Activated effector memory CD4-positive, alpha-beta T cell treated with anti-CD3 and anti-CD28 coated beads, Interleukin-2, amount 50 U/mL, for 16 hours (primary cell): Measurements from ENCODE around the gene TMEM141.
A peak's percentile ranks its signal among the peaks of the same experiment; 100 is the strongest.
"Not testable (repeated sequence)": the region's sequence is repeated elsewhere in the genome, so short reads cannot be mapped to it uniquely, and the experiment has no call there.

ENCODE experiments used
- DNase-seq: peaks from one replicate; pipeline ENCODE4 v3.0.0-alpha.2; 2020

TMEM141 gene

DNA sequence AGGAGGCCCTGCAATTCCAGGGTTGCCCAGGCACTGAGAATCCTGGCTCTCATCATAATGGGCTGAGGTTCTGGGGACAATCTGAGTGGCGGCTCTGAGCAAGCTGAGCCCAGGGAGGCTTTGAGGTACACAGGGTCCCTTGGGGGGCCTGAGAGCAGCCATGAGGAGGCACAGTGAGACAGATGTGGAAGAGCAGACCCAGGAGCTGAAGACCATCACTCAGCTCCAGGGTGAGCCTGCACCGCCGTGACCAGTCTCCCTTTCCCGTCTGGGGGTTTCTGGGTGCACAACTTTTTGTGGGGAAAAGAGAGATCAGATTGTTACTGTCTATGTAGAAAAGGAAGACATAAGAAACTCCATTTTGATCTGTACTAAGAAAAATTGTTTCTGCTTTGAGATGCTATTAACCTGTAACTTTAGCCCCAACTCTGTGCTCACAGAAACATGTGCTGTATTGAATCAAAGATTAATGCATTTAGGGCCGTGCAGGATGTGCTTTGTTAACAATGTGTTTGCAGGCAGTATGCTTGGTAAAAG lies 5.2 kb downstream of the TMEM141 start, which contains the start of gene CCDC183:
TSS of gene CCDC183 (plus strand) at position 101 of the 537 bp plus-strand sequence. CDS start at position 161, 60 bp downstream.
- no peak for DNase-seq

DNA sequence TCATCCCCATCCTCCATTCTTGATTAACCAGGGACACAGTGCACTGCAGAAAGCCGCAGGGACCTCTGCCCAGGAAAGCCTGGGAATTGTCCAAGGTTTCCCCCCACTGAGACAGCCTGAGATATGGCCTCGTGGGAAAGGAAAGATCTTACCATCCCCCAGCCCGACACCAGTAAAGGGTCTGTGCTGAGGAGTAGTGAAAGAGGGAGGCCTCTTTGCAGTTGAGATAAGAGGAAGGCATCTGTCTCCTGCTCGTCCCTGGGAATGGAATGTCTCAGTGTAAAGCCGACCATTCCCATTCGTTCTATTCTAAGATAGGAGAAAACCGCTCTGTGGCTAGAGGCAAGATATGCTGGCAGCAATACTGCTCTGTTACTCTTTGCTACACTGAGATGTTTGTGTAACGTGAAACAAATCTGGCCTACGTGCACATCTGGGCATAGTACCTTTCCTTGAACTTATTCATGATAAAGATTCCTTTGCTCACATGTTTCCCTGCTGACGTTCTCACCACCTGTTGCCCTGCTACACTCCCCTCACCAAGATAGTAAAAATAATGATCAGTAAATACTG lies 5.7 kb downstream of the TMEM141 start:
- not testable (repeated sequence) for DNase-seq

DNA sequence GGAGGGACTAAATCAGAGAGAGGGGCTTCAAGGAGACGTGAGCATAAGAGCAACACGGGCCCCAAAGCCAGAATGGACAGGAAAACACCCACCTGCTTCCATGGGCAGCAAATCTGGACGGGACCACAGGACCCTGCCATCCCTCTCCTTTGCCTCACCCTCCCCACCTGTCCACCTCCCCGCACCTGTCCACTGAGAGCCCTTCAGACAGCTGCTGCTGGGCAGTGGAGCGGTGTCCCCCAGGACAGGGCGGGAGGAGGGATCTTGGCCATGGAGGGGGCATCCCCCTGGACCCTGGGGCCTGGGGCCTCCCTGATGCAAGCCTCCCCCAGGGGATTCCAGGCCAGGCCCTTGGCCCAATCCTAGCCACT lies 7.5 kb downstream of the TMEM141 start:
- DNase-seq: no peak

DNA sequence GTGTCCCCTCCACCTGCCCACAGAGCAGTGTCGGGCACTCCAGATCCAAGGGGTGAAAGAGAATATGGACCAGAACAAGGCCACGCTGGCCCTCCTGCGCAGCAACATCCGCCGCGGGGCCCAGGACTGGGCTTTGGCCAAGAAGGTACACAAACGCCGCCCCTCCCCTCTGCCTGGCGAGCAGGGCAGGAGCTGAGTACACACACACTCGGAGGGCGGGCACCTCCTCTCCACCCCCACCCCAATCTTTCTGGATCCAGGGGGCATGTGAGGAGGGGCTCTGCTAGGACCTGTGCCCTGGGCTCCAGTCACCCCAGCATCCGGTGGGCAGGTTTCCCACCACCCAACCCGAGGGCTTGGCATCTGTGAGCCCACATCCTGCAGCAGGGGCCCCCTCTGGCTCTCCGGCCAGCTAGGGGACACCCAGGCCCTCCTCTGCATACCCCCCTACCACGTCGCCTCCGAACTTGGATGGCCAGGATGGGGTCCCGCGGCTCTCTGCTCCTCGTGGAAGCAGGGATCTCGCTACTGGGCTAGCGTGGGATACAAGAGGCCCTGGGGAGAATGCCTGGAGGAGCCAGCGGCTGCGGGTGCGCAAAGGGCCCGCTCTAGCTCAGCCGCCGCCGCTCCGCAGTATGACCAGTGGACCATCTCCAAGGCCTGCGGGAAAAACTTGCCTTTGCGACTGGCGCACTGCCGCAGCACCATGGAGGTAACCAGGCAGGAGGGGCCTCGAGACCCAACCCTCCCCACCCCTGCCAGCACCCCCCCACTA lies 8.1 kb downstream of the TMEM141 start:
- no peak for DNase-seq

DNA sequence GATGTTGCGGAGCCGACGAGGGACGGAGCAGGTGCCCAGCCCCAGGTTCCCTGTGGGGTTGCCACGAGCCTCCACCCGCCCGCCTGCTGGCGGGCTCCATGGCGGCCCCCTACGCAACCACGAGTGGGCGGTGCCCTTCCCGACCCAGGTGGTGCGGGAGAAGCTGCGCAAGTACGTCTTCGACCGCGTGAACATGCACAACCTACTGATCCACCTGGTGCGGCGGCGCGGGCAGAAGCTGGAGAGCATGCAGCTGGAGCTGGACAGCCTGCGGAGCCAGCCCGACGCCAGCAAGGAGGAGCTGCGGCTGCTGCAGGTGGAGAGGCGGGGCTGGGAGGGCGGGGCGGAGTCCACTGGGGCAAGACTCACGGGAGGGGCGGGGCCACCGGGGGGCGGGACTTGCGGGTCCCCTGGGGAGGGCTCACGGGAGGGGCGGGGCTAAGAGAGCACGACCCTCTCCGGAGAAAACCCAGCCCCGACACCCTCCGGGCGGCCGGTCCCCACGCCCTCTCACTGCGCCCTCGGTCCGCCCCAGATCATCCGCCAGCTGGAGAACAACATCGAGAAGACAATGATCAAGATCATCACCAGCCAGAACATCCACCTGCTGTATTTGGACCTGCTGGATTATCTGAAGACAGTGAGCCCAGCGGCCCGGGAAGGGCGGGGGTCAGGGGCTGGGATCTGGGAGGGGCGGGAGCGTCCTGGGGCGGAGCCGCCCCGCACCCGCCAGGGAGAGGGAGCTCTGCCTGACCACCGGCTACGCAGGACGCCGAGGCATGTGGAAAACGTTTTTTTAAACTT lies 8.9 kb downstream of the TMEM141 start:
- DNase-seq: peak; percentile 94

DNA sequence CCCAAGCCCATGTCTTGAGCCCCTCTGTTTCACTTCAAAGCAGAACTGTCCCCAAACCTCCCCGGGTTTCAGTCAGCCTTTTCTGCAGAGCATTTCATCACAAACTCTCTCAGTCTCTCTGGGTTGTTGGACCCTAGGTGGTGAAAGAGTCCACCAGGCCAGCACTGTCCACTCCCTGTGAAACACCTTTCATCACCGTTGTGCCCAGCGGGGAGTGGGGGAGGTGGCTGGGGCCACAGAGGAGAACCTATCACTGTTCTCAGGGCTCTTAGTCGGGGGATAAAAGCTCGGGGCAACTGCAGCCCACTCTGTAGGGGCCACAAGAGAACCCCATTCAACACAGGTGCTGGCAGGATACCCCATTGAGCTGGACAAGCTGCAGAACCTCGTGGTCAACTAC lies 11.2 kb downstream of the TMEM141 start:
- DNase-seq: no peak

DNA sequence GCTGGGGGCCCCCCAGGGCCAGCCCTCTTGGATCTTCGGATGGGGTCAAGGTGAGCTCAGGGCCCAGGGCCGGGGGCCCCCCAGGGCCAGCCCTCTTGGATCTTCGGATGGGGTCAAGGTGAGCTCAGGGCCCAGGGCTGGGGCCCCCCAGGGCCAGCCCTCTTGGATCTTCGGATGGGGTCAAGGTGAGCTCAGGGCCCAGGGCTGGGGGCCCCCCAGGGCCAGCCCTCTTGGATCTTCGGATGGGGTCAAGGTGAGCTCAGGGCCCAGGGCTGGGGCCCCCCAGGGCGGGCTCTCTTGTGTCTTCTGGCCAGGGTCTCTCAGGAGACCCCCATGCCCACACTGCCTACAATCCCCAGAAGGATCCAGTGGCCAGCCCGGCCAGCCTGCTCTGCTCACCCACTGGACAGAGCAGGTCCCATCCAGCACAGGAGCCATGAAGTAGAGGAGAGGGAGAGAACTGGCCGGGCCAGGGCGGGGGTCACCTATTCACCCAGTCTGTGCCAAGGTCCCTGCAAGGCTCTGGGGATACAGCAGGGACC lies 11.9 kb downstream of the TMEM141 start:
- not testable (repeated sequence) for DNase-seq

DNA sequence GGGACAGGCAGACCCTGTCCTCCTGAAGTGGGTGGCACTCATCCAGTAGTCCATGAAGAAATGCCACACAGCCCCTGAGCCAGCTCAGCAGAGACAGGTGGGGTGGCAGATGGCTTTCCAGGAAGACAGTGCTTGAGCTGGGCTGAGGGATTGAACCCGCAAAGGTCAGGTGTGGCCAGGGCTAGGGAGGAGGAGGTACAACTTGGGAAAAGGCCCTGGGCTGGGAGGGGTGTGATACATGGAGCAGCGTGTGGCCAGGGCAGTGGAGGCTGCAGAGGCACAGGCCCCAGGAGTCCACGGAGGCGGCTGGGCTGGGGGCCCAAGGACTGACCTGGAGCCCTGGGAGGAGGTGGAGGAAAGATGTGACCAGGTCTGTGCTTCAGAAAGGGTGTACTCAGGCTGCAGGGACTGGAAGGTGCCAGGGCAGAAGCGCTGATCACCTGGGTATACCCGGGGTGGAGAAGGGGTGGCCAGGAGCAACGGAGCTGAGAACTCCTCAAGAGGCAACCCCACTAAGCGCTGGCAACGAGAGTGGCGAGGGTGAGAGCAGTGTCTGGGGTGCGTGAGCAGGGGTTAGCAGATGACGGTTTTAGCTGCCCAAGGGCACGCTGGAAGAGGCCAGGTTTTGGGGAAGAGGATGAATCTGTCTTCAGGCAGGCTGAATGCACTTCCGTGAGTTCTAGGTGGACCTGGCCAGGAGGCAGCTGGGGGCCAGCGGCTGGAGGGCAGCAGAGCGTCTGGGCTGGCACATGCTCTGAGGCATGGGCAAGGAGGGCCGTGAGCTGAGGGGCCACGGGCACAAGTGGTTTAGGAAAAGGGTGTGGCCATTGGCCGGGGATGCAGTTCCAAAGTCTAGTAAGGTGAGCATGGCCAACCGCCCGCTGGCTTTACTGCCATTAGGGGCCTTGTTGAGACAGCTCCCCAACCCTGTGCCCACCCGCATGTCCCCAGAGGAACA lies 12.7 kb downstream of the TMEM141 start:
- no peak for DNase-seq

DNA sequence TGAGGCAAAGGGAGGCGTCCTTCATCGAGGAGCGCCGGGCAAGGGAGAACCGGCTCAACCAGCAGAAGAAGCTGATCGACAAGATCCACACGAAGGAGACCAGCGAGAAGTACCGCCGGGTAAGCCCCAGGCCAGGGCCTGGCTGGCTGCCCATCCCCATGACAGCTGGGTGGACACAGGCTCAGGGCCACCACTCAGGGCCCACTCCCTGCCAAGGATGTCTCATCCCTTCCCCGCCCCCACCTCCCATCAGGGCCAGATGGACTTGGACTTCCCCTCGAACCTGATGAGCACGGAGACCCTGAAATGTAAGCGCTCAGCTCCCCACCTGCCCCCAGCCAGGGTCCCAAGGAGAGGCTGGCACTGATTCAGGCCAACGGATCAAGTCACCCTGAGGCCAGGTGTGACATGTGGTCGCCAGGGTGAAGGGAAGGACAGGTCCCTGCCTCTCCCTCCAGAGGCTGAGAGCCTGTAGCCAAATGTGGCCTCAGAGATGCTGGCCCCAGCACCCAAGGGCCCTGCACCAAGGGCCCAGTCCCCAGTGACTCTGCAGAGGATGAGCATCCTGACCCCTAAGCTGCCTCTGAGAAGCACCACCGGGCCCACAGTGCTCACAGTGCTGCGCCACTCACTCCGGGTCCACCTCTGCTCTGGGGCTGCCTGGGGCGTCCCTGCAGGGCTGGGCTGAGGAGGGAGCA lies 13.5 kb downstream of the TMEM141 start:
- DNase-seq: no peak

DNA sequence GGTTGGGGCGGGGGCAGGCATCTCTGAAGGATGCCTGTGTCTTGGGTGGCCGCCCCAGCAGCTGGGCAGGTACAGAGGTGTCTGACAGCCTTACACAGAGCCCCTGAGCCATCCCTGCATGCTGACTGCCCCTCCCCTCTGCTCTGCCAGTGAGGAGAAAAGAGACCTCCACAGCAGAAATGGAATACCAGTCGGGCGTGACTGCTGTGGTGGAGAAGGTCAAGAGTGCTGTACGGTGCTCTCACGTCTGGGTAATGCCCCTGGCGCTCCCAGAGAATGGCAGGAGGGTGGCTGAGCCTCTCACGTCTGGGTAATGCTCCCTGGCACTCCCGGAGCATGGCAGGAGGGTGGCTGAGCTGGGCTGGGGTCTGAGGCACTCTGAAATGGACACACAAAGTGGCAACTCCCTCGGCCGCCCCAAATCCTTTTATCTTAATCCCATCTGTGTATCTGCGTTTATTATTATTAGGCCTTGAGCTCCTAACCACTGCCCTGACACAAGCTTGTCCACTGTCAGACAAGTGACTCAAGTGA lies 14.1 kb downstream of the TMEM141 start:
- DNase-seq: no peak

DNA sequence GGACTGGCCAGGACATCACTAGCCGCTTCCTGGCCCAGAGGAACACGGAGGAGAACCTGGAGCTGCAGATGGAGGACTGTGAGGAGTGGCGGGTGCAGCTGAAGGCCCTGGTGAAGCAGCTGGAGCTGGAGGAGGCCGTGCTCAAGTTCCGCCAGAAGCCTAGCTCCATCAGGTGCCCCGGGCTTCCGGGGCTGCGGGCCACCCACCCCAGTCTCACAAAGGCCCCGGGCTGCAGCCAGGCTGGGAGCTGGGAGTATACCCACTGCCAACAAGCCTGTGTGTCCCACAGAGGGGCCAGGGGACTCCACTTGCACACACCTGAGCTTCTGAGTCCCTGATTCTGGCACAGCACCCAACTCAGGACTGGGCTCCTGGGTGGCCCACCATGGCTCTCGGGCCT lies 14.9 kb downstream of the TMEM141 start:
- no peak for DNase-seq

DNA sequence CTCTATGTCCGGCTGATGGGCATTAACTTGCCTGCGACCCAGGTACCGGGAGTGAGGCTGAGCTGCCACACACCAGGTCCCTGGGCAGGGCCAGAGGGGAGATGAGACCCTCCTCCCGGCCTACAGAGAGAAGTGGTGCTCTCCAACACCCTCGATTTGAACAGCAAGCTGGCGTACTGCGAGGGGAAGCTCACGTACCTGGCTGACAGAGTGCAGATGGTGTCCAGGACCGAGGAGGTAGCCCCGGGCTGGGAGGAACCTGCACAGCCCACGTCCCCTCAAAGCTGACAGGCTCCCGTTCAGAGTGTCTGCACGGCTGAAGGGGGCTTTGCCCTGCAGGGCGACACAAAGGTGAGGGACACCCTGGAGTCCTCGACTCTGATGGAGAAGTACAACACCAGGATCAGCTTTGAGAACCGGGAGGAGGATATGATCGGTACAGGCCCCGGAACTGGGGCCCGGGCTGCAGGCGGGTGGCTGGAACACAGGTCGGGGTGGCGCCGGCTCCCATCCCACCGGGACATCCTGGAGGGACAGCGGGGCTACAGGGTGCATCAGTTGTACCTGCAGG lies 15.6 kb downstream of the TMEM141 start:
- no peak for DNase-seq

DNA sequence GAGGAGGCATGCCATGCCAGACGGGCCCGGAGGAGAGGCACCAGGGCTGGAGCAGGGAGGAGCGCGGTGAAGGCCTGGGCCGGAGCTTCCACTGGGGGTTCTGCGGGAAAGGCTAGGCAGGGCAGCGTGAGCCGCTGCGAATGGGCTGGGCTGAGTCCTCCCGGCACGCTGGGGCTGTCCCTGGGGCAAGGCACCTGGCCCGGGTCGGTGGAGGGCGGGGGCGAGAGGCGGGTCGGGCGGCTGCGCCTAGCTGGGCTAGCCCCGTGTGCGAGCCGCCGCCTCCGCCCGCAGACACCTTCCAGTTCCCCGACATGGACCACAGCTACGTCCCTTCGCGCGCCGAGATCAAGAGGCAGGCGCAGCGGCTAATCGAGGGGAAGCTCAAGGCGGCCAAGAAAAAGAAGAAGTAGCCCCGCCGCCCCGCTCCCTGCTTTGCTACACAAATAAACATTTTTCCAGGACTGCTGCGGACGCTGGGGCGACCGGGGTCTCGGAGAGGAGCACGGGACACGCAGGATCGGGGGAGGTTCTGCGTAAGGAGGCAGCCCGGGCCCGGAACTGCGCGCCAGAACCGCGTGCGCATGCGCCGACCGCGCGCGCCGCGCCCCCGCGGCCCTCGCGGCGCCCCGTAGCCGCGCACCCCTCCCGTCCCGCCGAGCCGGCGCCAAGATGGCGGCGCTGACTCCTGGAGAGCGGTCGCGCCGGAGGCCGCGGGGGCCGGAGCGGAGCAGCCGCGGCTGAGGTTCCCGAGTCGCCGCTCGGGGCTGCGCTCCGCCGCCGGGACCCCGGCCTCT lies 16.3 kb downstream of the TMEM141 start, which contains the start of gene RABL6:
TSS of gene RABL6 (plus strand) at position 668 of the 794 bp plus-strand sequence. CDS start 249 bp downstream, outside the sequence.
- DNase-seq: peak; percentile 94

DNA sequence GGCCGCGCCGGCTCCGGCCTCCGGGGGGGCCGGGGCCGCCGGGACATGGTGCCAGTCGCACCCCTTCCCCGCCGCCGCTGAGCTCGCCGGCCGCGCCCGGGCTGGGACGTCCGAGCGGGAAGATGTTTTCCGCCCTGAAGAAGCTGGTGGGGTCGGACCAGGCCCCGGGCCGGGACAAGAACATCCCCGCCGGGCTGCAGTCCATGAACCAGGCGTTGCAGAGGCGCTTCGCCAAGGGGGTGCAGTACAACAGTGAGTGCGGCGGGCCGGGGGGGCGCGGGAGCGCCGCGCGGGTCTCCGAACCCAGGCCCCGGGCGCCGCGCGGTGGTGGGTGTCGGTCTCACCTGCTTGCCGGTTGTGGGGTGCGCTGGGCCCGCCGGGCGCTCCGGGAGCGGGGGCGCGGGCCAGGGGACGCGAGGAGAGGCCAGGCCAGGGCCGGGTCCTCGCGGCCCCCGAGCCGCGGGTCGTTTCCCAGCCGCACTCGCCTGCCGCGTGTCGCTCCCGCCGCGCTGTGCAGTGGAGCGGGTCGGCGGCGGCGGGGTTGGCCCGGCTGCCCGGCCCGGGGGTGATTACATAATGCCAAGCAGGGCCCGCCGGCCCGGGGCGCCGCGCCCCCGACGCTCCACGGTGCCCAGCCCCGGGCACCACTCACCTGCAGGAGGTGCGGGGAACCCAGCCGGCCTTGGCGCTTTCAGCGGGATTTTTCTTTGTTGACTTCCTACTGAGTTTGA lies 17.1 kb downstream of the TMEM141 start:
- peak; percentile 84 for DNase-seq

DNA sequence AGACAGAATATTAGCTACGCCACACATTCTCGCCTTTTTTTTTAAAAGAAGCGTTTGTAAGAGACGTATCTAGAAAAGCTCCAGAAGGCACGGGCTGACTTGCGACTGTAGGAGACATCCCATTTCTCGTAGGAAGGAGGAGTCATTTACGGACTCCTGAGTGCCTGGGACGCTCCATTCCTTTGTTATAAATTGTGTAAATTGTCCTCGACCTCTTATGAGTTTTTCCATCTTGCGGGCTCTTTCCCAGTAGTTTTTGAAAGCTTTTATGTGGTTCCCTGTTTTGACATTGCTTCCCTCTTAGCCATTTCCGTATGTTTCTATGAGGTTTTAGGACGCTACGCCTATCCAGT lies 17.6 kb downstream of the TMEM141 start:
- DNase-seq: no peak

DNA sequence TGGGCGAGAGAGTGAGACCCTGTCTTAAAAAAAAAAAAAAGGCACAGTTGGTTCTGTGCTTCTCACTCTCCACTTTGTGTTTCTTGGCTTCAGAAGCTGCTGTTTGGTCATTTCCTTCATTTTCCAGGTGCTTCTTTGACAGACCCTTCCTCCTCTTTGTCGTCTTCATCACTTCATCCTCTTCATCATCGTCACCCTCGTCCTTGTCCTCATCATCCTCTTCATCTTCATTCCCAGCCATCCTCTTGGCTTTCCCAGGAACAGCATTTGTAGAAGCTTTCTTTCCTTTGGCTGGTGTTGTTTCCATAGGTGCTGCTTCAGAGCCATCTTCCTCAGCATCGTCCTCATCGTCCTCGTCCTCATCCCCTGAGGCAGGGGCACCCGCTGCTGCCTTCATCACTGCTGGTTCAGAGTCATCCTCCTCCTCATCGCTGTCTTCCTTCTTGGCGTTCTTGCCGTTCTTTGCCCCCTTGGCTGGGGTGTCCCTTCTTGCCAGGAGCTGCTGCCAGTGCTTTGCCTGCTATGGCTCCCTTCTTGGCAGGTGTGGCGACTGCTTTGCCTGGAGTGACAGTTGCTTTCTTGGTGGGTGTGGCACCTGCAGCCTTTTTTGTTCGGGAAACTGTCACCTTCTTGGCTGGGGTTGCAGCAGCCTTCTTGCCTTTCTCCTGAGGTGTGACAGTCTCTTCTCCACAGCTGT lies 23.7 kb downstream of the TMEM141 start:
- no peak for DNase-seq

DNA sequence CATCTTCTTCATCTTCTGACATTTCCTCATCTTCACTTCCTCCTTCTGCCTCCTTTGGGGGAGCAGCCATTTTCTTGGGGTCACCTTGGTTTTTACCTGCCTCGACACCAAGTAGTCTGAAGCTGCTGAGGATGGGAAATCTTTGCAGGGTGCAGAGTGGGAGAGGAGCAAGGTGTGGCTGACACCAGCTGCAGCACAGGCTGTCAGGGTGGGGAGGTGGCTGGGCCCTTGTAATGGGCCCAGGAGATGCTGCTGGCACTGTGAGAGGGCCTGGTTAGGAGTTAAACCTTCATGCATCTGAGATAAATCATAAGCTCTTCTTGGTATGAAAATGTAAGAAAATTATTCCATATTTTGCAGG lies 24.3 kb downstream of the TMEM141 start:
- no peak for DNase-seq
